Common myeloid progenitor, CD34-positive (primary cell): ENCODE data around the gene FBXW12.

ENCODE experiments used
- CTCF ChIA-PET: fragments of 350-600 bp; sonication (Branson Sonifier 250); formaldehyde crosslinking; loops from one replicate; lab custom pipeline; 2021; ENCODE audit warnings: antibody characterized with exemption; lab: Charles Lee
- POLR2A ChIA-PET: fragments of 350-600 bp; sonication (Branson Sonifier 250); formaldehyde crosslinking; loops from one replicate; lab custom pipeline; 2021; ENCODE audit warnings: antibody characterized with exemption; lab: Charles Lee
- DNase-seq, 3 donors: peaks; one replicate each; pipeline versions ENCODE4 v3.0.0 to v3.0.0-alpha.2; 2013
- H3K27ac ChIP-seq, 2 experiments: 1 replicate in 1 of 2; 2 replicates in 1 of 2; pipeline ENCODE4 v1.7.0; 2013; ENCODE audit warnings: inconsistent platforms in 2 of 2, low read length in 2 of 2, mild to moderate bottlenecking in 2 of 2, low read depth in 1 of 2, moderate library complexity in 1 of 2; ENCODE audit not compliant: severe bottlenecking in 2 of 2, insufficient read depth in 1 of 2, poor library complexity in 1 of 2
- H3K27me3 ChIP-seq, 5 experiments: replicated peaks in 2 of 5; 1 replicate in 3 of 5; 2 replicates in 2 of 5; pipeline versions ENCODE4 v1.6.1 to v1.7.0; 2013; ENCODE audit warnings: low read length in 4 of 5, mild to moderate bottlenecking in 2 of 5, moderate library complexity in 2 of 5, inconsistent platforms in 1 of 5; ENCODE audit not compliant: insufficient read depth in 5 of 5, control insufficient read depth in 4 of 5
- H3K36me3 ChIP-seq, 4 experiments: 1 replicate in 2 of 4; 2 replicates in 2 of 4; pipeline versions ENCODE4 v1.6.1 to v1.7.0; 2013; ENCODE audit warnings: low read length in 3 of 4, control low read depth in 1 of 4, mild to moderate bottlenecking in 1 of 4; ENCODE audit not compliant: control insufficient read depth in 4 of 4, insufficient read depth in 4 of 4
- H3K4me1 ChIP-seq, 4 experiments: 1 replicate in 3 of 4; 2 replicates in 1 of 4; pipeline versions ENCODE4 v1.6.1 to v1.7.1; 2013; ENCODE audit warnings: low read length in 3 of 4, mild to moderate bottlenecking in 3 of 4, control low read depth in 1 of 4, inconsistent platforms in 1 of 4, moderate library complexity in 1 of 4; ENCODE audit not compliant: control insufficient read depth in 4 of 4, insufficient read depth in 4 of 4; ENCODE audit errors: control extremely low read depth in 1 of 4
- H3K4me3 ChIP-seq, 7 experiments: 1 replicate in 4 of 7; 2 replicates in 3 of 7; pipeline versions ENCODE4 v1.5.1 to v1.7.0; 2013; ENCODE audit warnings: mild to moderate bottlenecking in 7 of 7, low read length in 6 of 7, moderate library complexity in 6 of 7, inconsistent platforms in 2 of 7, low read depth in 2 of 7, control low read depth in 1 of 7; ENCODE audit not compliant: insufficient read depth in 4 of 7, control insufficient read depth in 1 of 7; ENCODE audit errors: extremely low read depth in 1 of 7
- H3K9me3 ChIP-seq, 5 experiments: 1 replicate in 4 of 5; 2 replicates in 1 of 5; pipeline versions ENCODE4 v1.6.1 to v1.7.1; 2013; ENCODE audit warnings: low read length in 4 of 5, mild to moderate bottlenecking in 2 of 5, inconsistent platforms in 1 of 5, low read depth in 1 of 5, moderate library complexity in 1 of 5; ENCODE audit not compliant: control insufficient read depth in 4 of 5, insufficient read depth in 2 of 5; ENCODE audit errors: control extremely low read depth in 1 of 5
- WGBS: methylation state at CpG from one replicate; pipeline ENCODE4 v1.1.5; 2013; ENCODE audit not compliant: insufficient coverage; 5-methylcytosine and 5-hydroxymethylcytosine counted together

Gene FBXW12

GRCh38 chr3:48338635-48339034, 33.4 kb upstream of the FBXW12 start:
- ChIA-PET CTCF (interaction anchor here (1.5 kb wide), 1 partner anchor 97 kb away, joined by 3 read pairs; no protein-coding TSS in a partner anchor), POLR2A (no interaction called here)
- no peak overlapping the region for H3K27ac ChIP-seq
- DNase-seq: peak; percentile 15 to 76 (median 74)
- H3K4me3 ChIP-seq: peak overlapping the region in 1 of 7 experiments; percentile 20
- H3K36me3 ChIP-seq: no peaks in the 10 kb centered on the region
- no peaks in the 10 kb centered on the region for H3K9me3 ChIP-seq
- H3K27me3 ChIP-seq: no peaks in the 10 kb centered on the region
- H3K4me1 ChIP-seq: peaks cover 0 to 32% (median 12%) of the 10 kb centered on the region in 4 experiments
- WGBS: 5% methylated on average over 4 of the region's 4 CpGs

- Histone ChIP-seq H3K36me3 (no peaks in the 10 kb centered on the region), H3K27ac (no peak overlapping the region), H3K4me3 (no peak overlapping the region), H3K9me3 (no peaks in the 10 kb centered on the region), H3K4me1 (peaks cover 0 to 15% (median 5%) of the 10 kb centered on the region in 4 experiments), H3K27me3 (no peaks in the 10 kb centered on the region)
- CTCF ChIA-PET: interaction anchor here (0.7 to 1.3 kb wide), 3 partner anchors 9 to 70 kb away, joined by 3 to 4 read pairs (median 3); no protein-coding TSS in a partner anchor
- WGBS: 100% methylated on average over 1 of the region's 8 CpGs
- no peak for DNase-seq
- POLR2A ChIA-PET: no interaction called here
Observed at GRCh38 chr3:48343432-48343831, 28.6 kb upstream of the FBXW12 start.

- POLR2A ChIA-PET: no interaction called here
- H3K4me3 ChIP-seq: no peak overlapping the region
- H3K36me3 ChIP-seq: no peaks in the 10 kb centered on the region
- no peaks in the 10 kb centered on the region for H3K9me3 ChIP-seq
- no peak overlapping the region for H3K27ac ChIP-seq
- CTCF ChIA-PET: interaction anchor here (1.0 kb wide), 1 partner anchor 91 kb away, joined by 3 read pairs; no protein-coding TSS in a partner anchor
- no peak for DNase-seq
- H3K27me3 ChIP-seq: peaks cover 0 to 4% (median 0%) of the 10 kb centered on the region in 5 experiments
- no CpG with 5 or more reads among the region's 1 CpG for WGBS
- H3K4me1 ChIP-seq: peaks cover 0 to 3% (median 0%) of the 10 kb centered on the region in 4 experiments
Observed at GRCh38 chr3:48344867-48345507, 27.0 kb upstream of the FBXW12 start.

- ChIA-PET CTCF (interaction anchor here (1.0 to 1.1 kb wide), 2 partner anchors 17 to 62 kb away, joined by 3 to 5 read pairs; no protein-coding TSS in a partner anchor), POLR2A (no interaction called here)
- Histone ChIP-seq H3K27me3 (peaks cover 0 to 4% (median 0%) of the 10 kb centered on the region in 5 experiments), H3K27ac (no peak overlapping the region), H3K9me3 (no peaks in the 10 kb centered on the region), H3K4me3 (no peak overlapping the region), H3K36me3 (no peaks in the 10 kb centered on the region), H3K4me1 (peaks cover 0 to 3% (median 0%) of the 10 kb centered on the region in 4 experiments)
- WGBS: 100% methylated on average over 1 of the region's 2 CpGs
- DNase-seq: no peak
Observed at GRCh38 chr3:48345946-48346572, 26.0 kb upstream of the FBXW12 start.

GRCh38 chr3:48347500-48347899, 24.5 kb upstream of the FBXW12 start:
- H3K36me3 ChIP-seq: no peaks in the 10 kb centered on the region
- no peak for DNase-seq
- WGBS: 83% methylated on average over 2 of the region's 3 CpGs
- POLR2A ChIA-PET: no interaction called here
- H3K4me3 ChIP-seq: no peak overlapping the region
- no peaks in the 10 kb centered on the region for H3K9me3 ChIP-seq
- CTCF ChIA-PET: interaction anchor here (1.1 kb wide), 2 partner anchors 19 to 48 kb away, joined by 5 read pairs; no protein-coding TSS in a partner anchor
- H3K27me3 ChIP-seq: peaks cover 0 to 4% (median 0%) of the 10 kb centered on the region in 5 experiments
- no peak overlapping the region for H3K27ac ChIP-seq
- peaks cover 0 to 3% (median 0%) of the 10 kb centered on the region in 4 experiments for H3K4me1 ChIP-seq

- Histone ChIP-seq H3K9me3 (peaks cover 0 to 8% (median 4%) of the 10 kb centered on the region in 5 experiments), H3K4me1 (no peaks in the 10 kb centered on the region), H3K4me3 (no peak overlapping the region), H3K27ac (no peak overlapping the region), H3K27me3 (peaks cover 0 to 4% (median 0%) of the 10 kb centered on the region in 5 experiments), H3K36me3 (no peaks in the 10 kb centered on the region)
- 91% methylated on average over 6 of the region's 6 CpGs for WGBS
- POLR2A ChIA-PET: no interaction called here
- DNase-seq: no peak
- CTCF ChIA-PET: interaction anchor here (1.5 kb wide), 1 partner anchor 10 kb away, joined by 4 read pairs; no protein-coding TSS in a partner anchor
Observed at GRCh38 chr3:48352546-48352945, 19.5 kb upstream of the FBXW12 start.

GRCh38 chr3:48353987-48354386, 18.0 kb upstream of the FBXW12 start:
- Histone ChIP-seq H3K4me1 (no peaks in the 10 kb centered on the region), H3K36me3 (no peaks in the 10 kb centered on the region), H3K27ac (no peak overlapping the region), H3K9me3 (peaks cover 0 to 14% (median 12%) of the 10 kb centered on the region in 5 experiments), H3K4me3 (no peak overlapping the region), H3K27me3 (peaks cover 0 to 4% (median 0%) of the 10 kb centered on the region in 5 experiments)
- WGBS: 100% methylated on average over 2 of the region's 4 CpGs
- POLR2A ChIA-PET: no interaction called here
- no peak for DNase-seq
- CTCF ChIA-PET: no interaction called here
